Dedifferentiated amniotic fluid mesenchymal stem cell (primary cell): ENCODE measurements around the gene PPP1R15B.

Experiments
- DNase-seq: peaks from one replicate; pipeline ENCODE4 v3.0.0-alpha.2; 2016; ENCODE audit errors: extremely low spot score

The PPP1R15B gene

GRCh38 chr1:204420039-204421004 lies 8.7 kb upstream of the PPP1R15B start:
- DNase-seq = no peak

GRCh38 chr1:204419064-204419403 lies 7.4 kb upstream of the PPP1R15B start:
- no peak for DNase-seq

GRCh38 chr1:204418174-204419063 lies 6.8 kb upstream of the PPP1R15B start:
- peak; percentile 42 for DNase-seq

- DNase-seq = peak; percentile 94
Observed at GRCh38 chr1:204417074-204417997, 5.7 kb upstream of the PPP1R15B start.

GRCh38 chr1:204416589-204417073 lies 5.0 kb upstream of the PPP1R15B start:
- DNase-seq = no peak

GRCh38 chr1:204415351-204415750 lies 3.7 kb upstream of the PPP1R15B start:
- DNase-seq = no peak

GRCh38 chr1:204414016-204414415 lies 2.4 kb upstream of the PPP1R15B start:
- no peak for DNase-seq

- DNase-seq = no peak
Observed at GRCh38 chr1:204413170-204413535, 1.5 kb upstream of the PPP1R15B start.

- DNase-seq = peak; percentile 52
Observed at GRCh38 chr1:204410688-204411450, 748 bp downstream of the PPP1R15B start.

- no peak for DNase-seq
Observed at GRCh38 chr1:204409836-204410687, 1.6 kb downstream of the PPP1R15B start.

GRCh38 chr1:204409123-204409522 lies 2.5 kb downstream of the PPP1R15B start:
- no peak for DNase-seq

- no peak for DNase-seq
Observed at GRCh38 chr1:204408602-204409001, 3.0 kb downstream of the PPP1R15B start.

GRCh38 chr1:204408074-204408507 lies 3.5 kb downstream of the PPP1R15B start:
- peak; percentile 38 for DNase-seq

GRCh38 chr1:204407295-204407971 lies 4.2 kb downstream of the PPP1R15B start:
- DNase-seq = no peak

GRCh38 chr1:204406621-204407020 lies 5.0 kb downstream of the PPP1R15B start:
- no peak for DNase-seq

- DNase-seq = no peak
Observed at GRCh38 chr1:204405988-204406387, 5.6 kb downstream of the PPP1R15B start.

GRCh38 chr1:204404629-204405028 lies 7.0 kb downstream of the PPP1R15B start:
- DNase-seq = no peak

GRCh38 chr1:204402391-204402790 lies 9.2 kb downstream of the PPP1R15B start:
- no peak for DNase-seq

GRCh38 chr1:204401730-204402129 lies 9.9 kb downstream of the PPP1R15B start:
- no peak for DNase-seq
